Stimulated activated CD4-positive, alpha-beta T cell treated with anti-CD3 and anti-CD28 coated beads, Interleukin-4, amount 100 ng/mL, for 24 hours (primary cell): ENCODE data around the gene PARD3.
"Not testable (repeated sequence)": the region's sequence is repeated elsewhere in the genome, so short reads cannot be mapped to it uniquely, and the experiment has no call there.

Experiments used
- DNase-seq: peaks from one replicate; pipeline ENCODE4 v3.0.0-alpha.2; 2020

Gene PARD3

GRCh38 chr10:34078745-34079470 lies 736.2 kb downstream of the PARD3 start:
- DNase-seq = no peak

- no peak for DNase-seq
Observed at GRCh38 chr10:34078017-34078744, 736.9 kb downstream of the PARD3 start.

DNA sequence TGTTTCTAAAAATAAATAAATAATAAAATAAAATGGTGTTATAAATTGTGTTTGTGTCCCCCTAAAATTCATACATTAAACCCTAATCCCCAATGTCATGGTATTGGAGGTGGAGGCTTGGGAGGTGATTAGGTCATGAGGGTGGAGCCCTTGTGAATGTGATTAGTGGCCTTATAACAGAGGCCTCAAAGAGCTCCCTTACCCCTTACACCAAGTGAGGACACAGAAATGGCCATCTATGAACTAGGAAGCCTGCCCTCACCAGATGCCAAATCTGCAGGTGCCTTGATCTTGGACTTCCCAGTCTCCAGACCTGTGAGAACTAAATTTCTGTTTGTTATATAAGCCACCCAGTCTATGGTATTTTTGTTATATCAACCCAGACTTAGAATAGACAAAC lies 738.7 kb downstream of the PARD3 start:
- no peak for DNase-seq

DNA sequence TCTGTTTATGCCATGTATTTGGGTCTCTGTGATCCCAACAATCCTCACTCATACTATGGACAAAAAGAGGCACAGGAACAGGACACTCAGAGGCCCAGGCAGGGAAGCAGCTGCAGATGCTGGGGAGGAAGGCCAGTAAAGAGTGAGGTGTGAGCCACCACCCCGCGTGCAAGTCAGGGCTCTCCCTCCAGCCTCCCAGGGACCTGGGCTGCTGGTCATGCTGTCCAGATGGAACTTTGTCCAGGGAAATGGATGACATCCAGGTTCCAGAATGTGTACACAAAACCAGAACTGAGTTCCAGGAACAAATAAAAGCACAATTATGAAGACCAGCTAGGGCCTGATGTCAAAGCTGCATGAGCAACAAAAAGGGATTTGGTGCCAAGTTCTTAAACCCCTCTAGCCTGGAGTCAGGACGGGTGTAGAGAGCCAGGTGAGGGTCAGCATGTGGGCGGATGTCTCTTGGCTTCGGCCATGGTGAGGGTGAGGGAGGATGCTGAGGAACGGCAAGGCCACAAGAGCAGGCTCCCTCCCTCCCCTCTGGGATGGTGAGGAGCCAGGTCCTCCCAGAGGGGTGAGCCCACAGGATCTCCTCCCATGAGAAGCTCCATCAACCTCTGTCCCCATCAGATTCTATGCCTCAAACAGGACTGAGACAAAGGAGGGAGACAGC lies 739.7 kb downstream of the PARD3 start:
- no peak for DNase-seq

GRCh38 chr10:34074051-34074450 lies 741.0 kb downstream of the PARD3 start:
- no peak for DNase-seq

DNA sequence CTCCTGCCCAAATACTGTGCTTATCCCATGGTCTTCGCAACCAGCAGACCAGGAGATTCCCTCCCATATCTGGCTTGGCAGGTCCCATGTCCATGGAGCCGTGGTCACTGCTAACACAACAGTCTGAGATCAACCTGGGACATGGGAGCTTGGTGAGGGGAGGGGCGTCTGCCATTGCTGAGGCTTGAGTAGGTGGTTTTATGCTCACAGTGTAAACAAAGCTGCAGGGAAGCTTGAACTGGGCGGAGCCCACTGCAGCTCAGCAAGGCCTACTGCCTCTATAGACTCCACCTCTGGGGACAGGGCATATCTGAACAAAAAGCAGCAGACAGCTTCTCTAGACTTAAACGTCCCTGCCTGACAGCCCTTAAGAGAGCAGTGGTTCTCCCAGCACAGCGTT lies 747.4 kb downstream of the PARD3 start:
- DNase-seq = not testable (repeated sequence)

DNA sequence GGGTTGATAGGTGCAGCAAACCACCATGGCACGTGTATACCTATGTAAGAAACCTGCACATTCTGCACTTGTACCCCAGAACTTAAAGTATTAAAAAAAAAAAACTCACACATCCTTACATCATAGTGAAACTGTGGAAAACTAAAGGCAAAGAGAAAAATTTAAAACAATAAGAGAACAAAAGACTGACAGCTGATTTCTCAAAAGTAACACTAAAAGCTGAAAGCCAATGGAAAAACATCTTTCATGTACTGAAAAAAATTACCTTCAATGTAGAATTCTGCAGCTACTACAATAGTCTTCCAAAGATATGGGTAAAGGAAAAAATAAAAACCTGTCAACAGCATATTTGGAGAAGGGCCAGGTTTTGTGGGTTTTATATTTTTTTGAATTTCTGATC lies 751.5 kb downstream of the PARD3 start:
- DNase-seq = no peak

DNA sequence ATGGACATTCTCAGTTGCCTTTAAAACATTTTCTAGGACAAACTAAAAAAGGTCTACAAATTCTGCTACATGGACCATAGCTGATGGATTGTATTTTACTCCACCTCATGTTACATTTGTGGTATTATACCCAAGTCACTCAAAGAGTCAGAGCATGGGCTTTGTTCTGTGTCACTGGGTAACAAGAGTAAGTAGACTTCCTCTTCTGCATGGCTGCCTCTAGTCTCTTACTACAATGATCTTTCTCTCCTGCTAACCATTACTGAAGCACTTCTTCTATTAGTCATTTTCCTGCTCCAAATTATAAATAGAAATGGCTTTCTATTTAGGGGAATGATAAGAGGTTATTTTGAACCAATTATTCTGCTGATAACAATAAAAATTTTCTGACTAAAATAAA lies 753.3 kb downstream of the PARD3 start:
- DNase-seq = no peak
